Ovary (tissue), 9 donors: ENCODE data around the gene SEMA5A. TPM values are rescaled to one million over a fixed set of nuclear protein-coding genes. Genes with fewer than 3 reads are reported as not detected.

ENCODE experiments used
- DNase-seq, 5 donors: peaks; one replicate each; pipeline ENCODE4 v3.0.0-alpha.2; 2019 to 2020
- H3K27ac ChIP-seq, 2 donors: fragments of 200-600 bp; one replicate each; pipeline versions ENCODE4 v1.5.1 to v1.8.0; 2019 to 2022
- H3K27me3 ChIP-seq: fragments of 200-600 bp; one replicate; pipeline ENCODE4 v1.8.0; 2022
- H3K36me3 ChIP-seq: fragments of 200-600 bp; sonication (generic); one replicate; pipeline ENCODE4 v1.5.1; 2019
- H3K4me1 ChIP-seq: one replicate; pipeline ENCODE4 v1.8.1; 2013; ENCODE audit warnings: mild to moderate bottlenecking, moderate library complexity; ENCODE audit not compliant: insufficient read depth
- H3K4me3 ChIP-seq: fragments of 200-600 bp; sonication (generic); one replicate; pipeline ENCODE4 v1.5.1; 2017
- H3K9me3 ChIP-seq, 2 donors: fragments of 200-600 bp in 1 of 2; sonication (generic) in 1 of 2; one replicate each; pipeline versions ENCODE4 v1.5.1 to v1.8.1; 2013 to 2019; ENCODE audit warnings: mild to moderate bottlenecking in 1 of 2, moderate library complexity in 1 of 2
- EP300 ChIP-seq: sonication (generic); formaldehyde crosslinking; IDR thresholded peaks from one replicate; pipeline ENCODE4 v1.6.1; 2017; ENCODE audit warnings: antibody characterized with exemption
- POLR2A ChIP-seq: fragments of 450-650 bp; IDR thresholded peaks from one replicate; pipeline ENCODE4 v1.6.1; 2017; ENCODE audit warnings: antibody characterized with exemption, mild to moderate bottlenecking, moderate library complexity
- WGBS, 3 donors: extraction: QIAGEN DNeasy Blood & Tissue Kit in 1 of 3; methylation state at CpG; one replicate each; pipeline versions ENCODE4 v1.1.5 to v1.1.7; 2013 to 2017; 5-methylcytosine and 5-hydroxymethylcytosine counted together
- intact Hi-C, 4 donors: fragments of 100-400 bp; cut with DNase I; formaldehyde crosslinking; loops; one replicate each; pipeline versions ENCODE4 v1.11.0 to v1.15.1; 2022 to 2023
- polyA plus RNA-seq, 2 donors: library from polyadenylated mRNA; stranded (reverse); fragments of 200-250 nt in 1 of 2; fragments of 350-450 nt in 1 of 2; fragmentation: Illumina TruSeq in 1 of 2; extraction: RNeasy Lipid Tissue Mini Kit (QIAGEN cat#74804) in 1 of 2; gene quantifications; one replicate each; pipeline ENCODE4 v1.2.3, GENCODE V29; 2013 to 2014
- total RNA-seq, 7 donors: library from RNA; depleted of rRNA in 2 of 7; stranded (reverse); fragments of >200 nt in 2 of 7; fragmentation: NEBNext Ultra II Directional in 3 of 7; extraction: Animal tissue kit (Norgen Biotek cat#: 25700) in 3 of 7; gene quantifications; one replicate each; pipeline versions ENCODE4 v1.1.0 to v1.2.4, GENCODE V29; 2016 to 2023
- TF ChIP-seq, protein P1 (sequence below), 3 donors: fragments of 450-650 bp in 2 of 3; fragments of 200-600 bp in 1 of 3; IDR thresholded peaks; one replicate each; pipeline versions ENCODE4 v1.5.1 to v1.8.0; 2016 to 2022; ENCODE audit warnings: antibody characterized with exemption in 3 of 3, mild to moderate bottlenecking in 1 of 3
- donor health status: DM: no; HTN: no; CAD: no; lungs with moderate emphysema.
- donor health status: DM: no; HTN: no; CAD: no.
- donor health status: Bipolar disorder and iron deficiency.
- donor health status: DM: yes; HTN: yes; CAD: no.
- donor health status: DM: no; HTN: no; CAD: no.
- donor health status: DM: yes; HTN: yes; CAD: no.

SEMA5A gene
- total and polyA plus RNA-seq, 9 donors: 2.0 to 6.6 (median 4.3) TPM

- H3K27ac ChIP-seq: no peak overlapping the region
- no peaks in the 10 kb centered on the region for H3K4me1 ChIP-seq
- WGBS, 3 donors: 90 to 98% (median 94%) methylated on average over 4 of the region's 4 CpGs
- H3K4me3 ChIP-seq: no peak overlapping the region
- no peak for DNase-seq
- H3K27me3 ChIP-seq: no peaks in the 10 kb centered on the region
- intact Hi-C loops: no loop called here
- no peaks in the 10 kb centered on the region for H3K9me3 ChIP-seq
- no peaks in the 10 kb centered on the region for H3K36me3 ChIP-seq
- TF ChIP-seq, protein P1, sequence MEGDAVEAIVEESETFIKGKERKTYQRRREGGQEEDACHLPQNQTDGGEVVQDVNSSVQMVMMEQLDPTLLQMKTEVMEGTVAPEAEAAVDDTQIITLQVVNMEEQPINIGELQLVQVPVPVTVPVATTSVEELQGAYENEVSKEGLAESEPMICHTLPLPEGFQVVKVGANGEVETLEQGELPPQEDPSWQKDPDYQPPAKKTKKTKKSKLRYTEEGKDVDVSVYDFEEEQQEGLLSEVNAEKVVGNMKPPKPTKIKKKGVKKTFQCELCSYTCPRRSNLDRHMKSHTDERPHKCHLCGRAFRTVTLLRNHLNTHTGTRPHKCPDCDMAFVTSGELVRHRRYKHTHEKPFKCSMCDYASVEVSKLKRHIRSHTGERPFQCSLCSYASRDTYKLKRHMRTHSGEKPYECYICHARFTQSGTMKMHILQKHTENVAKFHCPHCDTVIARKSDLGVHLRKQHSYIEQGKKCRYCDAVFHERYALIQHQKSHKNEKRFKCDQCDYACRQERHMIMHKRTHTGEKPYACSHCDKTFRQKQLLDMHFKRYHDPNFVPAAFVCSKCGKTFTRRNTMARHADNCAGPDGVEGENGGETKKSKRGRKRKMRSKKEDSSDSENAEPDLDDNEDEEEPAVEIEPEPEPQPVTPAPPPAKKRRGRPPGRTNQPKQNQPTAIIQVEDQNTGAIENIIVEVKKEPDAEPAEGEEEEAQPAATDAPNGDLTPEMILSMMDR (IDR thresholded peaks at IDR 0.05): no peak
- TF ChIP-seq POLR2A: no peak
- TF ChIP-seq EP300: no peak
Observed at GRCh38 chr5:9332026-9332425, 213.8 kb downstream of the SEMA5A start.

DNA sequence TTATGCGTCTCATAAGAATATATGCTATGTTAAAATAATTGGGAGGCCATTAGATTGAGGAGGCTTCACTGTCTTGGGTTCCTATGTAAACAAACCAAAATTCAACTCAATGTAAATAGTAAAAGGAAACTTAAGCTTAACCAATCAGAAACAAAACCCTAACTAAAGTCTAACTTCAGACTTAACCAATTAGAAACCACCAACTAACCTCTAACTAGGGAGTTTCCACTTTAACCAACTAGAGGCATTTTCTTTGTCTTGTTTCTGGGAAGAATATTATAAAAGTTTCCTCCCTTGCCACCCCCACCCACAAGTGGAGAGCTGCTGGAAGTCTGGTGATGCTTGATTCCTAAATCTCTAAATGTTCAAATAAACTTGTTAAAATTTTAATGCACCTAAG, 214.5 kb downstream of the SEMA5A start:
- H3K9me3 ChIP-seq: no peaks in the 10 kb centered on the region
- no peak for DNase-seq
- H3K4me3 ChIP-seq: no peak overlapping the region
- no peak overlapping the region for H3K27ac ChIP-seq
- intact Hi-C loops: no loop called here
- no peaks in the 10 kb centered on the region for H3K36me3 ChIP-seq
- no peak for TF ChIP-seq EP300
- TF ChIP-seq, protein P1 (IDR thresholded peaks at IDR 0.05): no peak
- no peak for TF ChIP-seq POLR2A
- 92 to 98% (median 96%) methylated on average over 1 of the region's 1 CpG for WGBS, 3 donors
- H3K4me1 ChIP-seq: no peaks in the 10 kb centered on the region
- H3K27me3 ChIP-seq: no peaks in the 10 kb centered on the region

DNA sequence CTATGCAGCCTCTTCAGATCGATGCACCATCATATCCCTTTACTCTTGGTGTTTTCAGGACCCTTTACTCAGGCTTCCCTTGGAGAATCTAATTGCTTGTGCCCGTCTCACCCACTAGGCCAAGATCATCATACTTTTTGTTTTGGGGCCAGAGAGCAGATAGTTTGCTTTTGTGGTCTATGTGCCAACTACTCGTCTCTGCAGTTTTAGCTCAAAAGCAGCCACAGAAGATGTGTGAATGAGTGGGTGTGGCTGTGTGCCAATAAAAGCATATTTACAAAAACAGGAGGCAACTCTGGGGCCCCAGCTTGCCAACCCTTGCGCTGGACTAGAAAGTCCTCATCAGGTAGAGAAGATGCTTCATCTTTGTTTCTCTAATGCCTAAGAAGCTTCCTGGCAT, 216.8 kb downstream of the SEMA5A start:
- TF ChIP-seq POLR2A: no peak
- TF ChIP-seq, protein P1 (IDR thresholded peaks at IDR 0.05): no peak
- no peak for TF ChIP-seq EP300
- Histone ChIP-seq H3K36me3 (no peaks in the 10 kb centered on the region), H3K4me1 (no peaks in the 10 kb centered on the region), H3K9me3 (no peaks in the 10 kb centered on the region), H3K27me3 (no peaks in the 10 kb centered on the region), H3K4me3 (no peak overlapping the region), H3K27ac (no peak overlapping the region)
- no peak for DNase-seq
- intact Hi-C loops: no loop called here
- 63 to 69% (median 64%) methylated on average over 4 of the region's 4 CpGs for WGBS, 3 donors

DNA sequence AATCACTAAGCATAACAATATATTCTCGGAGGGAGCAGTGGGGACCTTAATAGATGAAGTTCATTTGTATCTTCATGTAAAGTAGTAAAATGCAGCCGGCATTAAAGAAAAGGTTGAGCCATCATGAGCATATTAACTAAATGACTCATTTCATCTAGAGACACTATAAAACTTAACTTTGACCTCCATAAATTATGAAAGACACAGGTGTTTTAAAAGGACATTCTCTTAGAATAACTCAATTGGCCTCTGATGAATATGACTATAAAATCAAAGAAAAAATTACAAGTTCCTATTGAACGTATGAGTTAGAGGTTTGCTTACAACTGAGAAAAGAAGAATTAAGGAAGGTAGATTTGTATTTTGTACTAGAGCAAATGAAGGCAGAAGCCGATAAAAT, 220.3 kb downstream of the SEMA5A start:
- no peaks in the 10 kb centered on the region for H3K4me1 ChIP-seq
- no peak for DNase-seq
- no peak overlapping the region for H3K27ac ChIP-seq
- H3K36me3 ChIP-seq: no peaks in the 10 kb centered on the region
- H3K9me3 ChIP-seq: no peaks in the 10 kb centered on the region
- intact Hi-C loops: no loop called here
- H3K4me3 ChIP-seq: no peak overlapping the region
- no peak for TF ChIP-seq POLR2A
- TF ChIP-seq, protein P1 (IDR thresholded peaks at IDR 0.05): no peak
- TF ChIP-seq EP300: no peak
- WGBS, 3 donors: 90 to 94% (median 93%) methylated on average over 4 of the region's 4 CpGs
- H3K27me3 ChIP-seq: no peaks in the 10 kb centered on the region
